GM19023 (cell line): Measurements from ENCODE around the gene LRRIQ3.
"Not testable (repeated sequence)": the region's sequence is repeated elsewhere in the genome, so short reads cannot be mapped to it uniquely, and the experiment has no call there.

Experiments
- ATAC-seq: cut with Tn5 transposase; IDR thresholded peaks from one replicate; pipeline ENCODE4 v1.9.1; 2021; ENCODE audit warnings: mild to moderate bottlenecking, moderate library complexity; ENCODE audit not compliant: unreplicated experiment

LRRIQ3 gene

DNA sequence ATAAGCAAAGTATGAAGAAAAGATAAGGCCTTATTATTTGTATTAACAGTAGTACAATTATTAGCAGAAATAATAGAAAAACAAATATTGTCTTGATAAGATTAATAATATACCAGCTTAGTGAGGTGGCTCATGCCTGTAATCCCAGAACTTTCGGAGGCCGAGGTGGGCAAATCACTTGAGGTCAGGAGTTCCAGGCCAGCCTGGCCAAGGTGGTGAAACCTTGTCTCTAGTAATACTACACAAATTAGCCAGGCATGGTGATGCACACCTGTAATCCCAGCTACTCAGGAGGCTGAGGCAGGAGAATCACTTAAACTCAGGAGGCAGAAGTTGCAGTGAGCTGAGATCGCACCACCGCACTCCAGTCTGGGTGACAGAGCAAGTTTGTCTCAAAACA lies 80.6 kb downstream of the LRRIQ3 start:
- ATAC-seq = not testable (repeated sequence)

DNA sequence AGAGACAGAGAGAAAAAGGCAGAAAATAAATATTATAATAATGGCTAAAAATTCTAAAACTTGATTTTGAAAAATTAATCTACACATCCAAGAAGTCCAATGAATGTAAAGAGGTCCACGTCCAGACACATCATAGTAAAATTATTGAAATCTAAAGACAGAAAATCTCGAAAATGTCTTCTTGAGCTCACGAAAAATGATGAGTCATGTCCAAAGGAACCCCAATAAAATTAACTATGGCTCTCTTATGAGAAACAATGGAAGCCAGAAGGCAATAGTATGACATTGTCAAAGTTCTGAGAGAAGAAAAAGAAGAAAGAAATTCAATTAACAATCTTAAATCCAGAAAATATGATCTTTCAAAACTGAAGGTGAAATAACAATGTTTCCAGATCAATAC lies 84.6 kb downstream of the LRRIQ3 start:
- no peak for ATAC-seq

DNA sequence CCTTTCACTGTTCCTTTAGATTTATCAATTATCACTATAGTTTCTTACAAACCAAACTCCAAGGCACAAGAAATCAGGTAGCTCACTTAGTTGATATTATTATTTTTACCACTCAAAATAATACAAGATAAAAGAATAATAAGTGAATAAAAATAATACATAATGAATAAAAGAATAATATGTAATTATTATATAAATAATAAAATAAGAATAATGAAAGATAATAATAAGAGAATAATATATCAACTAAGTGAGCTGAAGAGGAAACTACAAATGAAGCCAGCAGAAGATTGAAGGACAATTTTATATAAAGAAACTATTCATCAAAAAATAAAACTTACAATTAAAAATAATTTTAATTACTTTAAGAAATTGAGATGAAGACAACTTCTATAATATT lies 90.6 kb downstream of the LRRIQ3 start:
- no peak for ATAC-seq

DNA sequence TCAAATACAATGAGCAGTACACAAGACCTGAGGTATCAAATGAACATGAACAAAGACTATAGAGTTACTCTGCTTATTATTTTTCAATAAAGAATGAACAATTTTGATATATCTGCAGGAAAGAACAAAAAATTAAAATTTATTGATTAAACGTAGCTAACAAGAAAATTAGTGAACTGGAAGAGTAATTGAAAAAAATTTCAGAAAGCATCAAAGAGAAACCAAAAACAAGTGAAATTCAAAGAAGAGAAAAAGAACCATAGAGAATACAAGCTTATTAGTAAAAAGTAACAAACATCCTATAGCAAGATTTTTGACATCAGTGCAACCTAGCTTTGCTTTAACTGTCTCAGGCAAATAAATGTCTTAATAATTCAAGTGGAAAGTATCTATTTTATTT lies 106.6 kb downstream of the LRRIQ3 start:
- no peak for ATAC-seq

DNA sequence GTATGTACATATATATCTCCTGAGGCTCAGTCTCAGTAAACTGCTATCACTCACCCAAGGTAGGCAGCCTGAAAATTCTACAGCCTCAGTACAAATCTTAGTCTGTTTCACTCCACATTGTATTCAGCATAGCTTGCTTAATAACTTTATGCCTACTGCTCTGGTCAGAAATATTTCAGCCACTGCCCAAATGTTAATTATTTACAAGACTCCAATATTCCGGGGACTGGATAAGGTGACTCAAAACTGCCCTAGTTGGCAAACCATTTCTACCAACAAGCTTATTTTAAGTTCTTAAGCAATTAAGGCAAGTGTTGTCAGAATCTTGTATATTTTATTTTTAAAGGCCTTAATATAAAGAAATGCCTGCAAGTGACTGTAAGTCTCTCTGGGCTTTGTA lies 114.8 kb downstream of the LRRIQ3 start:
- no peak for ATAC-seq

DNA sequence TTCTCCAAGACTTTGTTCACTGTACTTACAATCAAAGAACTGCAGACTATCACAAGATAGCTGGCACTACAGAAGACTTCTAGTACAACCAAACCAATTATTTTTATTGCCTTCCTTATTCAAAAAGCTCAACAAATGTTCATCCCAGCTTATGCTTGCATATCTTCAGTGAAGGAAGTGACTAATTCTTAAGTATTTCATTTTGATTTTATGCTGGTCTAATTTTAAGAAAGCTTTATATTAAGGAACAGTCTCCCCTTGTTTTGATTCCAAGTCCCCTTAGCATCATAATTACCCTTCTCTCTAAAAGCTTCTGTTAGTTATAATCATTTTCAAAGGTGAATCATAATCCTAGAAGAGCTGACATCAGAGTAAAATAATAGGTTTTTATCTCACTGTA lies 132.9 kb downstream of the LRRIQ3 start:
- ATAC-seq = no peak

DNA sequence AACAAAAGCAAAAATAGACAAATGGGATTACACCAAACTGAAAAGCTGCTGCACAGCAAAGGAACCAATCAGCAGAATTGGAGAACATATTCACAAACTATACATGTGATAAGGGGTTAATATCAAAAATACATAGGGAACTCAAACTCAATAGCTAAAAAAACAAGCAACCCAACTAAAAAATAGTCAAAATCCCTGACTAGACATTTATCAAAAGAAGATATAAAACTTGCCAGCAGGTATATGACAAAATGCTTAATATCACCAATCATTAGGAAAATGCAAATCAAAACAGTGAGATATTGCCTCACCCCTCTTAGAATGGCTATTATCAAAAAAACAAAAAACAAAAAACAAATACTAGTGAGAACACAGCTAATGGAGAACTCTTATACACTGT lies 140.3 kb downstream of the LRRIQ3 start:
- ATAC-seq = no peak

DNA sequence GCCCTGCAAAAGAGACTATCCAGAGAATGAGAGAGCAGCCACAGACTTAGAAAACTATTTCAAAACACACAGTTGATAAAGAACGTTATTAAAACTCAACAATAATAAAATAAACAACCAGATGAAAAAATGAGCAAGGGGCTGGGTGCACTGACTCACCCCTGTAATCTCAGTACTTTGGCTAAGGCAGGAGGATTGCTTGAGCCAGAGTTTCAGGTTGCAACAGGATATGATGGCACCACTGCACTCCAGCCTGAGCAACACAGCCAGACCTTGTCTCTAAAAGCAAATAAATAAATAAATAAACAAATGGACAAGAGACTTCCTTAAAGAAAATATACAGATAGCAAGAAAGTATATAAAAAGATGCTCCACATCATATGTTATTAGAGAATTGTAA lies 144.6 kb downstream of the LRRIQ3 start:
- ATAC-seq = no peak

DNA sequence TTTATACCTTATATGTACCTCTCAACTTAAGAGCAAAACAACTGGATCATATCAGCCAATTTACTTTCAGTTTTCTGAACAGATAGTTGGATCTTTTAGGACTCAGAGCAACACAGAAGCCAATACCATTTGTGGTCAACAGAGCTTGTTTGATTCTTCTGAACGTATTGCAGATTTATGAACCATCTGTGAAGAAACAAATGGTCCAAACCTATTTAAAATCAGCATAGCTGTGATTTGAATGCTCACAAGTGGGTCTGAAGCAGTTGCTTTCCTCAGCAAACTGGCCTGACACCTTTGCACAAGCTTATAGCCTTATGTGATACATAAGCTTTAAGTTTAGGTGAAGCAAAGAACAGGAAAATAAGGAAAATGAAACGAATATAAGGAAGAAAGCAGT lies 147.6 kb downstream of the LRRIQ3 start:
- no peak for ATAC-seq

DNA sequence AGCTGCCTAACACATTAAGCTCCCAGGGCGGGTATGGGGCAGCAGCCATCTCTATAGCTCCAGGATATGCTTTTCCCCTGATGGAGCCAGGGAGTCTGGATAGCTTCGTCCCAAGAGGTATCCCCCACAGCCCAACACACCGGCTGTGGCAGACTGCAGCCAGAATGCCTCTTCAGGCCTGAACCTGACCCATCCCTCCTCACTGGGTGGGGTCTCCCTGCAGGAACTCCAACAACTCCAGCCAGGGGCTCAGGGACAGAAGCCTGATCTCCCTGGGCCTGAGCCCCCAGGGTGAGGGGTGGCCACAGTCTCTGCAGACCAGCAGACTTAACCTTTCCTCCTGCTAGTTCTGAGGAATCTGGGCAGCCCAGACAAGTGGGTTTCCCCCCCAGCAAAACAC lies 159.9 kb downstream of the LRRIQ3 start:
- ATAC-seq = no peak

DNA sequence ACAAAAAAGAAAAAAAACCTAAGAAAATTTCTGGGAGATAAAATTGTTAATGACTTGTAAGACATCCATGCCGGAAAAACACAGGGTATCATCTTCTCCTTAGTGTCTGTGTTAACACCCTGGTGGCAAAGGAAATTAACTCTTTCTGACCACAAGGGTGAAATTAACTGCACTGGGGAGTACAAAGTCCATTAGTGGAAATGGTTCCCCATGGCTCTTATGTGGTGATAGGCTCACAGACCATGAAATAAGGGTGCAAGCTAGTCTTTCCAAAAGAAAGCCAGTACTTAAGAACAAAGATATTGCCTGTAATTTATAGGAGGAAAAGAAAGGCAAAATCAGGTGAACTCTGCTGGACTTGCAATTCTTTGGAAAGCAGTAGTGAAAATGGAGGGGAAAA lies 185.4 kb downstream of the LRRIQ3 start:
- ATAC-seq = no peak

DNA sequence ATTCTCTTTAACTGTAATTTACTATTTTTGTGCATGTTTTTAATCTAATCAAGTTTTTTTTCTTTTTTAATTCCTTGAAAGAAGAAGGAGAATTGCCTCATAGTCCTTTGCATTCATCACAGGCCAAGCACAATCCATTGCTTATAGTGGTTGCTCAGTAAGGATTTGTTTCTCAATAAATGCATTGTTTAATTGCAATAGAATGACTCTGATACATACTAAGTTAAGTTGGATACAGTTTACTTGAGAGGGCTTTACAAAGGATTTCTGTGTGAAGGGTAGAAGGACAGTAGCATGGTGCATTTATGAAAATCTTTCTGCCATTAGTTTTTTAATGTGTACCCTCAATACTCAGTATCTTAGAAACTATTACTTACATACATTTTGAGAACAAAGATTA lies 186.2 kb downstream of the LRRIQ3 start:
- ATAC-seq = no peak

DNA sequence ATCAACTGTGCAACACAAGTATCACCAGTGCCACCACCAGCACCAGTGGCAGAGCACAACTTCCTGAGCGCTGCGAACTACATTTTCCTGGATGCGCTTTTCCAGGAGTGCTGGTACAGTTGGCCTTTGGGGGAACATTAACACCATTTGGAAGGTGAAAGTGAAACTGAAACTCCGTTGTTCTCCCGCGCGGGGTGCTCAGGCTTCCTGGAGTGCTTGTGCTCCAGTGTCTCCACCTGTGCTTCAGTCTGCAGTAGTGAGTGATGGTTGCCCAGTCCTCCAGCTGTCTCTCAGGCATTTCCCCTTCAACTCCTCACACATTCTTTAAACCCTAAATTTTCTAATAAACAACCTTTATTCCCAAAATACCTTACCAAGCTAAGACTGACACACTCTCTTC lies 187.8 kb downstream of the LRRIQ3 start:
- no peak for ATAC-seq

DNA sequence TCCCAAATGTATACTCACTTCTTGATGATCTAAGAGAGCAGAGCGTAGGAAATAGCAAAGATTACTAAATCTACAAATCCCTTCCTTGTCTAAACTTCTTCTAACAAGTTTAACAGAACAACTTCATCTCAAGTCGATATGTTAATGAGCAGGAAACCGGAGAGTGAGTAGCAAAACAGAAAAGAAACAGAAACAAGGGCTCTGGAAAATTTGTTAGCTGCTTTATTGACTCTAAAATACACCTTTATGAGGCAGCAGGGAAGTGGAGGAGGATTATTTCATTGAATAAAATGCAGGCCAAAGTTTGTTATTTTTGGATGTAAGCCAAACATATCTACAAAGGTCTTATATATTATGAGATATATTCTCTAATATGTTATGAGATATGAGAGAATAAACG lies 192.4 kb downstream of the LRRIQ3 start:
- ATAC-seq = no peak

DNA sequence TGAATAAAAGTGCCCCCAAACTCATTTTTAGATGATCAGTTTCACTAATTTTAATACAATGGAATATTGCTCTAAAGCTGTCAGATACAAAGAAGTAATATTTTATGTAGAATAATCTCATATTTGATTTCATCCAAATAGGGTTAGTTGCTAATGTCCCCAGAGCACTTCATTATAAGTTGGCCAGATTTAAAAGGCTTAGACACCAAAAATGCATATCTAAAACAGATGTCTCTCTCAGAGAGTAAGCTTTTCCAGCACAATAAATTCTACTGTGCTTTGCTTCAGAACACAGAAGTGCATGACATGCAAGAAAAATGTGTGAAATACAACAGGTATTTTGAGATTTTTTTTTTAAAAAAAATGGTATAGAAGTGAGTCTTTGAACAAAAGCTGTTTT lies 194.2 kb downstream of the LRRIQ3 start:
- no peak for ATAC-seq

DNA sequence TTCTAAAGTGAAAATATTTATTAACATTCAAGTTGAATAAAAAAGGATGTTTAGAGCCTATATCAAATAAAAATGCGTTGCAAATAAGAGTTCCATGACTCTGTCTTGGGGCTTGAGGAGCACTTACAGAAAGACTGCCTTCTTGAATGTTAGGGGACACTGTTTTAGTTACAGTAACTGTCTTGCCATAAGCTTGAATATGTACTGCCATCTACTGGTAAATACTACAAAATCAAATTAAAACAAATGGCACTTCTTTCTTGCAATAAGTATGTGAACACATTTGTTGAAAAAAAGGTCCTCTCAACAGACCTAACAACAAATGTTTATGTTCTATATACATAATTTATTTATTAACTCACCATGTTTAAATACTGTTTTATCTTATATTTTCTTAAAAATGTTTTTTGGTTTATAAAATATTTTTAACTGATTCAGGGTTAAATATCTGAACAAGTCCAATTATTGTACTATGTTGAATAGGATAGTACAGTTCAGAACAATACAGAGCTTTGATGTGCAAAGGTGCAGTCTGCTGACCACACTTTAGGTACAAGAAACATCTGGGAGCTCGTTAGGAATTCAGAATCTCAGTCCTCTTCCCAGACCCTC lies 199.5 kb downstream of the LRRIQ3 start:
- no peak for ATAC-seq

DNA sequence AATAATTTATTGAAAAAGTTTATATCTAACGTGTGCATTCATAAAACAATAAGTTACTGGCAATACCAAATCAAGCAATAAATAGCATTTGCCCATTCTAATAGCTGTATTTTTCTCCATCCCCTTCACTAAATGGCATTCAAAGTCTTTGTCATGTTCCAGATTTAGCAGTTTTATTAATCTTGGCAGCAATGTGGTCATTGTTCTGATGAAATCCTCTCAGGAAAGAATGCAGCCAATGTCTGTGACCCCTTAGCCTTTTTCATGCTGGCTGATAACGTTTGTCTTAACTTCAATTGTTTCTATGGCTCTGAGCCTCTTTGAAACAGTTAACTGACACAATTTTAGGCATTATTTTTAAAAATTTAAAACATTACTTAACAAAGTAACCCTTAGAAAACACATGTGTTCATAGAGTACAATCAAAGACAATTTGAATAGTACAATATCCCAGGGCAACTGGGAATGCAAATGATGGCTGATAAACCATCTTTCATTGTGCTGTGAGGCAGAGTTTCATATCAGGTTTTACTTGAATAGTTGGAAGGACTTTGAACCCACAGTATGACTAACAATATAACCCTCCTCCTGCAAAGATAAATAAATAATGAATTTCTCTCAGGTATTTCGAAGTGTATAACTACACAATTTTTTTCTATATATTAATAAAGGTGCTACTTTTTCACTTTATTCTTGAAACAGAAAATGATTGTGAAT lies 217.5 kb downstream of the LRRIQ3 start:
- ATAC-seq = peak; percentile 70

DNA sequence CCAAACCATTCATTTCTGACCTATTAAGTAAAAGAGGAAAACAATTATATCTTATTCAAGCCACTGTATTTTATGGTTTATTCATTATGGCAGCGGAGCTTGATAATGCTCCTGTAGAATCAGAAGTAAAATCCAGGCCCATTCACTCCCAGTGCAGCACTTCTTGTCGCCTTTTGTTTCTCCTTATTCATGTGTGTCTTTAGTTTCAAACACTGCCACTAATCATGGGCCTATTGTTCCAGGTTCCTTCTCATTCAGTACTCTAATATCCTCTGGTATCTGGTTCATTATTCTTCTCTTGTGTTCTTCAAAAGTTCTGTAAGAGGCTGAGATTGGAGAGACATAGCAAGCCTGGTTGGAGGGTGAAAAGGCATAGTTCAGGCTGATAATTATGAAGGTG lies 218.3 kb downstream of the LRRIQ3 start:
- ATAC-seq = no peak

DNA sequence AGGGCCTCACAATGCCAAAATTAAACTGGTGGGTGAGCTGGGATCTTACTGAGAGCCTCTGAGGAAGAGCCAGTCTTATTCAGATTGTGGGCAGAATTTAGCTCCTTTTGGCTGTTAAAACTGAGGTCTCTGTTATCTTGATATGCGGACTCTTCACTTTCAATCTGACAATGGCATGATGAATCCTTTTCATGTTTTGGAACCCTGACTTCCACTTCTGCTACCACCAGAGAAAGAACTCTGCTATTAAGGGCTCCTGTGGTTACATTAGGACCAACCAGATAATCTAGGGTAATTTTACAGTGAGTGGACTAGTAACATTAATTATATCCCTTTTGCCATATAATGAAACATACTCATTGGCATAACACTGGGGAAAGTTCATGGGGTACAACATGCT lies 219.0 kb downstream of the LRRIQ3 start:
- ATAC-seq = no peak
